ENCODE data around the gene KCNC3.

DNA sequence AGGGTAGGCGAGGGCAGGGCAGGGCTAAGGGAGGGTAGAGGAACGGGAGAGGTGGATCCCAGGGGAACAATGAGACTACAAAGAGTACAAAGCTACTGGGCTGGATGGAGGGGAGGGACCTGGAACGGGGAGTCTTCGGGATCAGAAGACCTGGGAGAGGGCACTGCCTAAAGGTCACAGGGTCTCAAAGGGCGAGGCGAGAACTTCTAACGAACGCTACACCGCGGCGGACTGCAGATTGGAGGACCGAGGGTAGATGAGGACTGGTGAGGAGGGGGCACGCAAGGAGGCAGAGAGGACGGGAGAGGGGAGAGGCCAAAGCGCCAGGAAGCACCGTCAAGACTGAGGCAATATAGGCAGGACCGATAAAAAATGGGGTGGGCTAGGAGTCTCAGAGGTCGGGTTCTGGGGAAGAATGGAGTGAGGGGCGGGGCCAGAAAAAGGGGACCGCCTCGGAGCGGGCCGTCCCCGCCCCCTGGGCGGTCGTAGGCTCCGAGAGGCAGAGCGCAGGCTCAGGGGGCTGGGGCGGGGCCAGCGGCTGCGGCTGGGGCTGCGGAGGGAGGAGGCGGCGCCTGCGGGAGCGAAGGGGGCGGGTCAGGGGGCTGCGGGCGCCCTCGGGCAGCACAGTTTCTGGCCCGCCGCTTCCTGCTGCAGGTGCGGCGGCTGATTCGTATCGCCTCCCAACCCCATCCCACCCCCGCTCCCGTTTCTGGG, 1.3 kb upstream of the KCNC3 start:
- TF ChIP-seq, protein P1, sequence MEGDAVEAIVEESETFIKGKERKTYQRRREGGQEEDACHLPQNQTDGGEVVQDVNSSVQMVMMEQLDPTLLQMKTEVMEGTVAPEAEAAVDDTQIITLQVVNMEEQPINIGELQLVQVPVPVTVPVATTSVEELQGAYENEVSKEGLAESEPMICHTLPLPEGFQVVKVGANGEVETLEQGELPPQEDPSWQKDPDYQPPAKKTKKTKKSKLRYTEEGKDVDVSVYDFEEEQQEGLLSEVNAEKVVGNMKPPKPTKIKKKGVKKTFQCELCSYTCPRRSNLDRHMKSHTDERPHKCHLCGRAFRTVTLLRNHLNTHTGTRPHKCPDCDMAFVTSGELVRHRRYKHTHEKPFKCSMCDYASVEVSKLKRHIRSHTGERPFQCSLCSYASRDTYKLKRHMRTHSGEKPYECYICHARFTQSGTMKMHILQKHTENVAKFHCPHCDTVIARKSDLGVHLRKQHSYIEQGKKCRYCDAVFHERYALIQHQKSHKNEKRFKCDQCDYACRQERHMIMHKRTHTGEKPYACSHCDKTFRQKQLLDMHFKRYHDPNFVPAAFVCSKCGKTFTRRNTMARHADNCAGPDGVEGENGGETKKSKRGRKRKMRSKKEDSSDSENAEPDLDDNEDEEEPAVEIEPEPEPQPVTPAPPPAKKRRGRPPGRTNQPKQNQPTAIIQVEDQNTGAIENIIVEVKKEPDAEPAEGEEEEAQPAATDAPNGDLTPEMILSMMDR (IDR thresholded peaks at IDR 0.05; ENCODE audit: low read depth, low read length, missing input control), result no peak
- no peak for TF ChIP-seq HNF4A (conservative IDR thresholded peaks at IDR 0.05)
- TF ChIP-seq RAD21 (IDR thresholded peaks at IDR 0.05), result no peak
- no peak for TF ChIP-seq FOXA2 (IDR thresholded peaks at IDR 0.05)
- no peak for TF ChIP-seq NR2F2 (IDR thresholded peaks at IDR 0.05)
